Measurements from ENCODE around the gene DGKG. TPM values are rescaled to one million over a fixed set of nuclear protein-coding genes. Genes with fewer than 3 reads are reported as not detected.

The DGKG gene
- total RNA-seq (1 to 10 TPM in 1 of 2 donors, under 1 TPM in 1; 0.68 to 1.1 TPM), polyA plus RNA-seq (ENCODE audit: insufficient read depth, low read depth, low replicate concordance) (1.2 TPM)
- long read RNA-seq, donor 1: 0 reads
- long read RNA-seq, donor 2: 0 reads

DNA sequence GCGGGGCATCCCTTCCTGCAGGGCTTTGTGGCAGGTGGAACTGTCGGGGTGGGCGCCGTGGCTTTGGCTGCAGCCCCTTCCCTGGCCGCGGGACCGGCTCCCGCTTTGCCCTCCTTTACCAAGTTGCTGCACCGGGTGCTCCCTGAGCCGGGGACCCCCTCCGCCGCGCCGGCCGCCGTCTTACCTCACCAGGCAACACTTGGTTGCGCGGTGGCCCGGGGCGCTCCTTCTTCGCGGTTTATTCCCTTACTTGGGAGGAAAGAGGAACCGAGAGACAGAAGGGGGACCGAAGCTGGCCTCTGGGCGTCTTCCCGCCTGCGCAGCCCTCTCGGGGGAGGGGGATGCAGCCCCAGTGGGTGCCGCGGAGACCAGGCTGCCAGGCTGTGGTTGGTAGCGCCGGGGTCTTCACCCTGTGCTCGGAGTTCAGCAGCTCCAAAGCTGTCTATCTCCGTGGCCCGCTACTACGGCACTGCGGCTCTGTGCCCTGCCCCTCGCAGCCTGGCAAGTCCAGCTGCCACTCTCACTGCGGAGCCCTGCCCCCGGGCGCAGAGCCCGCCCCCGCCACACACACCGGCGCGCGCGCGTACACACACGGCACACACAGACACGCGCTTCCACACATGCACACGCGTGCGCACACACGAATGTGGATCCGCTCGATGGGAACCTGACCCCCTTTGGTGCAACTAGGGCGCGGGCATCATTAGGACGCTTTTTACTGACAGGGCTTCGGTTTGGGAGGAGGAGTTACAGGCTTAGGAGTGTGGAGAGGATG, at the start of gene DGKG:
DGKG (minus strand) TSS at position 473 of the 775 bp plus-strand sequence. CDS start 41,775 bp downstream, outside the sequence.
- Histone ChIP-seq H3K27ac (no peak within 1 kb of the TSS), H3K36me3 (ENCODE audit: low read depth, missing control alignments) (no peaks in the 10 kb centered on the region), H3K9me3 (no peaks in the 10 kb centered on the region), H3K27me3 (no peaks in the 10 kb centered on the region), H3K4me3 (peak within 1 kb of the TSS; percentile 24 to 57), H3K4me1 (peaks cover 13% of the 10 kb centered on the region)
- intact Hi-C loops (cut with DNase I; ENCODE audit: low total_unique reads): no loop called here
- 0 to 1% methylated on average over 17 to 53 of the region's 62 CpGs for WGBS, 2 donors
- peak; percentile 49 for DNase-seq
- TF ChIP-seq, protein P1, sequence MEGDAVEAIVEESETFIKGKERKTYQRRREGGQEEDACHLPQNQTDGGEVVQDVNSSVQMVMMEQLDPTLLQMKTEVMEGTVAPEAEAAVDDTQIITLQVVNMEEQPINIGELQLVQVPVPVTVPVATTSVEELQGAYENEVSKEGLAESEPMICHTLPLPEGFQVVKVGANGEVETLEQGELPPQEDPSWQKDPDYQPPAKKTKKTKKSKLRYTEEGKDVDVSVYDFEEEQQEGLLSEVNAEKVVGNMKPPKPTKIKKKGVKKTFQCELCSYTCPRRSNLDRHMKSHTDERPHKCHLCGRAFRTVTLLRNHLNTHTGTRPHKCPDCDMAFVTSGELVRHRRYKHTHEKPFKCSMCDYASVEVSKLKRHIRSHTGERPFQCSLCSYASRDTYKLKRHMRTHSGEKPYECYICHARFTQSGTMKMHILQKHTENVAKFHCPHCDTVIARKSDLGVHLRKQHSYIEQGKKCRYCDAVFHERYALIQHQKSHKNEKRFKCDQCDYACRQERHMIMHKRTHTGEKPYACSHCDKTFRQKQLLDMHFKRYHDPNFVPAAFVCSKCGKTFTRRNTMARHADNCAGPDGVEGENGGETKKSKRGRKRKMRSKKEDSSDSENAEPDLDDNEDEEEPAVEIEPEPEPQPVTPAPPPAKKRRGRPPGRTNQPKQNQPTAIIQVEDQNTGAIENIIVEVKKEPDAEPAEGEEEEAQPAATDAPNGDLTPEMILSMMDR (IDR thresholded peaks at IDR 0.05): no peak
- no peak for TF ChIP-seq POLR2A (IDR thresholded peaks at IDR 0.05)

DNA sequence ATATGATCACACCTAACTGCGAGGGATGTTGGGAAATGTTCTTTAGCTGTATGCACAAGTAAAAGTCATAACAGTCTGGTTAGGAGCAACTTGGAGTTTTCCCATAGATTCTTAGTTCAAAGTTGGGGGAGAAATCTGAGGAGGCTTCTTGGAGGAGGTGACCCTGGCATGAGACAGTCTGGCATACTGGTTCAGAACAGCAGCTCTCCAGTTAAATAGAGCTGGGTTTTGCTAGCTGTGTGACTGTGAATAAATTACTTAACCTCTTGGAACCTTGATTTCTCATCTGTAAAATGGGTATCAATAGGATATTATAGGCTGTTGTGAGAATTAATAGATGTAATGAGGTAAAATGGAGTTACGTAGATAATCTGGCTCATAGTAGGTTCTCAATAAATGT, 49.1 kb upstream of the DGKG start:
- H3K27me3 ChIP-seq: no peaks in the 10 kb centered on the region
- no peaks in the 10 kb centered on the region for H3K36me3 ChIP-seq (ENCODE audit: low read depth, missing control alignments)
- WGBS, 2 donors: 94 to 95% methylated on average over 2 of the region's 2 CpGs
- no peak for DNase-seq
- H3K27ac ChIP-seq: no peak overlapping the region
- TF ChIP-seq POLR2A (IDR thresholded peaks at IDR 0.05): no peak
- TF ChIP-seq, protein P1 (IDR thresholded peaks at IDR 0.05): no peak
- no peak overlapping the region for H3K4me3 ChIP-seq
- no peaks in the 10 kb centered on the region for H3K9me3 ChIP-seq
- intact Hi-C loops (cut with DNase I; ENCODE audit: low total_unique reads): no loop called here
- H3K4me1 ChIP-seq: peaks cover 34% of the 10 kb centered on the region

DNA sequence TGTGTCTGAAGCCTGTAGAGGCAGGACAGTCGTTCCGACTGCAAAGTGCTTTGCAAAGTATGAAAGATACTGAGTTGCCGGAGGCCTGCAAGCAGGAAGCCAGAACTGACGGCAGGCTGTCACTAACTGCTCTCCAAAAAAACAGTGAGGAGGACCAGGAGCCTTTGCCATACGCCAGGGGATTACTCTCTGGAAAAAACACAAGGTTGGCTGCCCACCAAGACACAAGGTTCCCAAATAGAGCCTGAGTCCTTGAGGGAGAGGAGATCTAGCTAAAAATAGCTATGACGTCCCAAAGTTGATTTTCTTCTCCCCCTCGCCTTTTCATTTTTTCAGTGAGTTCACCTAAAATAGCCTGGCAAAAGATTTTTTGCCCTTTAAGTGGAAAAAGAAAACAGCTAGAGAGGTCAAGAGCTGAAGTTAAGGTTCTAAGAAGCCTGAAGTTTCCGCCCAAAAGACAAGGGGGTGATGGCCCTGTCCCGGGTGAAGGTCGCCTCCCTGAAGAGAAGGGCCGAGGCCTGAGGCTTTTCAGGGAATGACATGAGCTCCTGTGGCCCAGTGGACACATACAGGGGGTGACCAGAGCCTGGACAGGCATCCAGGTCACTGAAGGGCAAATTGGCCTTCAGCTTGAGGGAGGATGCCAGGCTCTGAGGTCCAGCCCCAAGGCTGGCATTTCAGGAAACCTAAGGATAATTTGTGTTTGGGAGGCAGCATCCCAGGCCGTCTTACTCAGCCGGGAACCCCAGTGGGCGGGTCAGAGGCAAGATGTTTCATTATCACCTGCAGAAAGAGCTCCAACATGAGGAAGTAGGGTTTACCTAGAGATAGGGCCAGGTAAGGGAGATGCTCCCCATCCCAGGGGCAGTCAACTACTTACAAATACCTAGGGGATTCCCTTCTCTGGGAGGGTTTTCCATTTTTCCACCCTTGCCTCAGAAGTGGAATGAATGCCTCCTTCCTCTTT, 44.9 kb upstream of the DGKG start:
- H3K4me1 ChIP-seq: peaks cover 22% of the 10 kb centered on the region

DNA sequence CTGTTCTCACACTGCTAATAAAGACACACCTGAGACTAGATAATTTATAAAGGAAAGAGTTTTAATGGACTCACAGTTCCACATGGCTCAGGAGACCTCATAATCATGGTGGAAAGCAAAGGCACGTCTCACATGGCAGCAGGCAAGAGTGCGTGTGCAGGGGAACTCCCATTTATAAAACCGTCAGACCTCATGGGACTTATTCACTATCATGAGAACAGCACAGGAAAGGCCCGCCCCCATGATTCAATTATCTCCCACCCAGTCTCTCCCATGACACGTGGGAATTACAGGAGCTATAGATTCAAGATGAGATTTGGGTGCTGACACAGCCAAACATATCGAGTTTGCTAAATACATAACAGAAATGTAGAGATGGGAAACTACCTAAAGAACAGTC, 39.5 kb upstream of the DGKG start:
- Histone ChIP-seq H3K27ac (no peak overlapping the region), H3K9me3 (no peaks in the 10 kb centered on the region), H3K27me3 (no peaks in the 10 kb centered on the region), H3K4me1 (peaks cover 6% of the 10 kb centered on the region), H3K4me3 (no peak overlapping the region), H3K36me3 (ENCODE audit: low read depth, missing control alignments) (no peaks in the 10 kb centered on the region)
- intact Hi-C loops (cut with DNase I; ENCODE audit: low total_unique reads): no loop called here
- WGBS, 2 donors: 80 to 84% methylated on average over 6 of the region's 6 CpGs
- no peak for DNase-seq
- no peak for TF ChIP-seq POLR2A (IDR thresholded peaks at IDR 0.05)

More for the DNA sequence above, 44.9 kb upstream of the DGKG start:
- TF ChIP-seq POLR2A (IDR thresholded peaks at IDR 0.05): no peak
- TF ChIP-seq, protein P1 (IDR thresholded peaks at IDR 0.05): no peak
- WGBS, 2 donors: 34 to 41% methylated on average over 14 of the region's 14 CpGs
- Histone ChIP-seq H3K27me3 (no peaks in the 10 kb centered on the region), H3K4me3 (no peak overlapping the region), H3K9me3 (no peaks in the 10 kb centered on the region), H3K36me3 (ENCODE audit: low read depth, missing control alignments) (no peaks in the 10 kb centered on the region), H3K27ac (peak overlapping the region; percentile 72 to 81)
- peak; percentile 82 for DNase-seq
- intact Hi-C loops (cut with DNase I; ENCODE audit: low total_unique reads): no loop called here

DNA sequence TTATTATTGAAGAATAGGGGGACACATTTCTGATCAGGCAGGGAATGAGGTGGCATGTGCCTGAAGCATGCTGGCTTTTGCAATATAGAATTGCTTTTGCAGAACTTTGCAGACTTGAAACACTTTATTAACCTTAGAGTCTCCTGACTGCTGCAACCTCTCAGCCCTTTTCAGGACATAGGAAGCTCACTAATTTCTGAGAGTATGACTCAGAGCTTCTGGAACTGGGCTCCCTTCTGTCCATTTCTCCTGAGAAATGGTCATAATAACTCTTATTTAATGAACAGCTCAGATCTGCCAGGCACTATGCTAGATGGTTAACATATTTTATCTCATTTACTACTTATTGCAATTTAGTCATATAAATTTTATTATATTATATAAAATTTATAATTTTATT, 38.6 kb upstream of the DGKG start:
- Histone ChIP-seq H3K36me3 (ENCODE audit: low read depth, missing control alignments) (no peaks in the 10 kb centered on the region), H3K4me1 (no peaks in the 10 kb centered on the region), H3K27me3 (no peaks in the 10 kb centered on the region), H3K9me3 (no peaks in the 10 kb centered on the region), H3K4me3 (no peak overlapping the region), H3K27ac (no peak overlapping the region)
- TF ChIP-seq, protein P1 (IDR thresholded peaks at IDR 0.05): no peak
- no peak for TF ChIP-seq POLR2A (IDR thresholded peaks at IDR 0.05)
- DNase-seq: no peak
- intact Hi-C loops (cut with DNase I; ENCODE audit: low total_unique reads): no loop called here

Data from testis (tissue), 5 donors.